Upper lobe of left lung (tissue), 4 donors: ENCODE results near the gene SELENOW.
"Not testable (repeated sequence)": the region's sequence is repeated elsewhere in the genome, so short reads cannot be mapped to it uniquely, and the experiment has no call there.

Experiments
- POLR2A ChIP-seq, 4 donors: fragments of 450-650 bp; IDR thresholded peaks; one replicate each; pipeline ENCODE4 v1.5.1; 2016 to 2017; ENCODE audit warnings: antibody characterized with exemption in 4 of 4, mild to moderate bottlenecking in 2 of 4
- POLR2AphosphoS5 ChIP-seq, 2 donors: sonication (generic); formaldehyde crosslinking; IDR thresholded peaks; one replicate each; pipeline ENCODE4 v1.5.1; 2017; ENCODE audit warnings: antibody characterized with exemption in 2 of 2
- TF ChIP-seq, protein P1 (sequence below), 6 experiments: fragments of 450-650 bp in 4 of 6; fragments of 200-600 bp in 2 of 6; sonication (generic) in 2 of 6; IDR thresholded peaks; one replicate each; pipeline ENCODE4 v1.5.1; 2016 to 2019; ENCODE audit warnings: antibody characterized with exemption in 6 of 6

DNA sequence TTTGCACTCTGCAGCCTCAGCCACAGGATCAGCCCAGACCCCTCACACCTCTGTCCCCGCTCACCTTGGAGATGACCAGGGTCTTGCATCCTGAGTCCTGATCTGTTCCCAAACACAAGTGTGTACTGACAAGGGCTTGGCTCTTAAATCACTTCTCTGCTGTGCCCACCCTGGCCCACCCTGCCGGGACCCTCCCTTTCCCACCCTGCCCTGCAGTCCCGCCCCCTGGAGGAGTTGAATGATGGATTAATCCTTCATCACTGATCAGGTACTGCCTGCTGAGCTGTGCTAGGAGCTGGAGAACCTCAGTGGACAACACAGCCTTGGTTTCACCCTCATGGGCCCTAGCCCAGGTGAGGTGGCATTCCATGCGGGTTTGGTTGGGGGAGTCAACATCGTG lies 25.9 kb downstream of the SELENOW start, which contains the start of gene TPRX1:
- TF ChIP-seq, protein P1, sequence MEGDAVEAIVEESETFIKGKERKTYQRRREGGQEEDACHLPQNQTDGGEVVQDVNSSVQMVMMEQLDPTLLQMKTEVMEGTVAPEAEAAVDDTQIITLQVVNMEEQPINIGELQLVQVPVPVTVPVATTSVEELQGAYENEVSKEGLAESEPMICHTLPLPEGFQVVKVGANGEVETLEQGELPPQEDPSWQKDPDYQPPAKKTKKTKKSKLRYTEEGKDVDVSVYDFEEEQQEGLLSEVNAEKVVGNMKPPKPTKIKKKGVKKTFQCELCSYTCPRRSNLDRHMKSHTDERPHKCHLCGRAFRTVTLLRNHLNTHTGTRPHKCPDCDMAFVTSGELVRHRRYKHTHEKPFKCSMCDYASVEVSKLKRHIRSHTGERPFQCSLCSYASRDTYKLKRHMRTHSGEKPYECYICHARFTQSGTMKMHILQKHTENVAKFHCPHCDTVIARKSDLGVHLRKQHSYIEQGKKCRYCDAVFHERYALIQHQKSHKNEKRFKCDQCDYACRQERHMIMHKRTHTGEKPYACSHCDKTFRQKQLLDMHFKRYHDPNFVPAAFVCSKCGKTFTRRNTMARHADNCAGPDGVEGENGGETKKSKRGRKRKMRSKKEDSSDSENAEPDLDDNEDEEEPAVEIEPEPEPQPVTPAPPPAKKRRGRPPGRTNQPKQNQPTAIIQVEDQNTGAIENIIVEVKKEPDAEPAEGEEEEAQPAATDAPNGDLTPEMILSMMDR (IDR thresholded peaks at IDR 0.05): not testable (repeated sequence)
- not testable (repeated sequence) for TF ChIP-seq POLR2AphosphoS5, POLR2A (IDR thresholded peaks at IDR 0.05)
